HepG2 (cell line): ENCODE data around the gene UQCRHL. TPM values are rescaled to one million over a fixed set of nuclear protein-coding genes. Genes with fewer than 3 reads are reported as not detected.

Experiments
- BCL3 ChIP-seq: sonication (generic); formaldehyde crosslinking; IDR thresholded peaks from 2 replicates; pipeline ENCODE4 v1.5.1; 2020; ENCODE audit warnings: mild to moderate bottlenecking, missing genetic modification reagents, moderate library complexity
- DMAP1 ChIP-seq: IDR thresholded peaks from 2 replicates; pipeline ENCODE4 v1.6.1; 2016
- HMGA1 ChIP-seq: sonication (generic); formaldehyde crosslinking; conservative IDR thresholded peaks from 2 replicates; pipeline ENCODE4 v1.4.0; 2020; ENCODE audit warnings: missing genetic modification reagents
- HNRNPK ChIP-seq: fragments of 200-400 bp; formaldehyde crosslinking; IDR thresholded peaks from 2 replicates; pipeline ENCODE4 v1.6.1; 2018; ENCODE audit warnings: low read length, low read depth, moderate library complexity, mild to moderate bottlenecking; ENCODE audit not compliant: poor library complexity, severe bottlenecking
- KDM6A ChIP-seq: IDR thresholded peaks from 2 replicates; pipeline ENCODE4 v1.6.1; 2016; ENCODE audit warnings: low read depth
- MAFG ChIP-seq: sonication (generic); formaldehyde crosslinking; IDR thresholded peaks from 2 replicates; pipeline ENCODE4 v1.5.1; 2020; ENCODE audit warnings: mild to moderate bottlenecking, missing genetic modification reagents
- MAFK ChIP-seq, 2 experiments: IDR thresholded peaks in 1 of 2; conservative IDR thresholded peaks in 1 of 2; 2 replicates each; pipeline ENCODE4 v1.6.1; 2011; ENCODE audit warnings: improper control_type of control experiment in 2 of 2, low read length in 2 of 2
- MEIS1 ChIP-seq: sonication (generic); formaldehyde crosslinking; IDR thresholded peaks from 2 replicates; pipeline ENCODE4 v1.9.0; 2021; ENCODE audit warnings: mild to moderate bottlenecking, missing genetic modification reagents, moderate library complexity, borderline replicate concordance
- MEIS2 ChIP-seq: sonication (generic); formaldehyde crosslinking; IDR thresholded peaks from 2 replicates; pipeline ENCODE4 v1.9.0; 2021; ENCODE audit warnings: mild to moderate bottlenecking, missing genetic modification reagents
- SCMH1 ChIP-seq: sonication (generic); formaldehyde crosslinking; IDR thresholded peaks from 2 replicates; pipeline ENCODE4 v1.9.0; 2021; ENCODE audit warnings: missing genetic modification reagents, mild to moderate bottlenecking, borderline replicate concordance
- SNAPC4 ChIP-seq: sonication (generic); formaldehyde crosslinking; IDR thresholded peaks from 2 replicates; pipeline ENCODE4 v1.4.0; 2020; ENCODE audit warnings: mild to moderate bottlenecking, missing genetic modification reagents
- ZBED4 ChIP-seq: sonication (generic); formaldehyde crosslinking; IDR thresholded peaks from 2 replicates; pipeline ENCODE4 v1.4.0; 2020; ENCODE audit warnings: missing genetic modification reagents, borderline replicate concordance
- ZNF512 ChIP-seq: sonication (generic); formaldehyde crosslinking; IDR thresholded peaks from 2 replicates; pipeline ENCODE4 v1.4.0; 2020; ENCODE audit warnings: mild to moderate bottlenecking, missing genetic modification reagents
- ZNF607 ChIP-seq: sonication (generic); formaldehyde crosslinking; IDR thresholded peaks from 2 replicates; pipeline ENCODE4 v1.5.1; 2020; ENCODE audit warnings: missing genetic modification reagents, mild to moderate bottlenecking, borderline replicate concordance
- ZNF749 ChIP-seq: sonication (generic); formaldehyde crosslinking; IDR thresholded peaks from 2 replicates; pipeline ENCODE4 v1.8.0; 2022; ENCODE audit warnings: mild to moderate bottlenecking, missing genetic modification reagents, moderate library complexity, borderline replicate concordance
- polyA plus RNA-seq, 8 experiments: library from polyadenylated mRNA; depleted of rRNA in 3 of 8; stranded (reverse) in 7 of 8; unstranded in 1 of 8; fragments of >200 nt; fragmentation: Illumina TruSeq in 4 of 8; extraction: Trizol in 4 of 8; gene quantifications; 2 replicates each; pipeline versions ENCODE4 v1.2.1 to v1.2.3, GENCODE V29; 2011 to 2016; ENCODE audit warnings: low read depth in 4 of 8, missing spikeins in 1 of 8, mixed read lengths in 1 of 8; ENCODE audit not compliant: insufficient read depth in 1 of 8
- total RNA-seq, 5 experiments: library from RNA; depleted of rRNA; stranded (reverse); fragments of >200 nt; fragmentation: Illumina TruSeq; extraction: Trizol; gene quantifications; 2 replicates each; pipeline ENCODE4 v1.2.3, GENCODE V29; 2016; ENCODE audit warnings: low read depth in 1 of 5

Gene UQCRHL
- total and polyA plus RNA-seq, 2 of the 13 experiments (the other 11 are each of a cell fraction or from before 2014, with no cell fraction given): 1.8 to 2.3 TPM

GRCh38 chr1:15799928-15800835 lies 7.3 kb downstream of the UQCRHL start (continued):
- TF ChIP-seq ZBED4 (CRISPR knock-in tag) (no peak), ZNF512 (CRISPR knock-in tag) (no peak), HMGA1 (CRISPR knock-in tag) (no peak), SCMH1 (no peak), HNRNPK (no peak), KDM6A (CRISPR knock-in tag) (peak; percentile 74), MEIS2 (no peak), MAFG (CRISPR knock-in tag) (no peak), SNAPC4 (CRISPR knock-in tag) (peak; percentile 77; the same call in 1 of the 2 replicates), MEIS1 (CRISPR knock-in tag) (no peak), DMAP1 (0 out of 2 replicates have a peak, but pooled peaks have one; percentile 43), ZNF607 (CRISPR knock-in tag) (peak; percentile 69; the same call in 1 of the 2 replicates), ZNF749 (0 out of 2 replicates have a peak, but pooled peaks have one; percentile 37), MAFK (conservative IDR thresholded peaks at IDR 0.05 in 1 of 2, IDR thresholded peaks at IDR 0.05 in 1 of 2; ENCODE audit: low read length in 2 of 2) (no peak), BCL3 (CRISPR knock-in tag) (peak; percentile 55; the same call in 1 of the 2 replicates)
